GM23338 (cell line): Measurements from ENCODE around the gene SNRNP48. TPM values are rescaled to one million over a fixed set of nuclear protein-coding genes. Genes with fewer than 3 reads are reported as not detected.

Source experiments
- ATAC-seq: fragments of 200-7000 bp; cut with Tn5 transposase; 3 replicates; pipeline ENCODE4 v1.9.1; 2020
- DNase-seq: peaks from one replicate; pipeline ENCODE4 v3.0.0-alpha.2; 2015; ENCODE audit warnings: low spot score
- H2AFZ ChIP-seq: fragments of 200-600 bp; sonication (generic); 2 replicates; pipeline ENCODE4 v1.8.0; 2016; ENCODE audit warnings: antibody characterized with exemption, mild to moderate bottlenecking, moderate library complexity
- H3F3A ChIP-seq: fragments of 200-600 bp; sonication (generic); replicated peaks from 2 replicates; pipeline ENCODE4 v1.8.0; 2017; ENCODE audit warnings: antibody characterized with exemption, mixed run types, low read depth
- H3K27ac ChIP-seq: fragments of 200-600 bp; sonication (generic); 2 replicates; pipeline ENCODE4 v1.6.1; 2016; ENCODE audit warnings: low read depth
- H3K27me3 ChIP-seq: fragments of 200-600 bp; sonication (generic); 2 replicates; pipeline ENCODE4 v1.8.0; 2016; ENCODE audit warnings: mild to moderate bottlenecking, mixed run types, moderate library complexity; ENCODE audit not compliant: insufficient read depth
- H3K36me3 ChIP-seq: fragments of 200-600 bp; sonication (generic); 2 replicates; pipeline ENCODE4 v1.8.0; 2016; ENCODE audit warnings: mild to moderate bottlenecking; ENCODE audit not compliant: insufficient read depth
- H3K4me1 ChIP-seq: fragments of 200-600 bp; sonication (generic); 2 replicates; pipeline ENCODE4 v1.8.0; 2016; ENCODE audit warnings: mild to moderate bottlenecking, moderate library complexity; ENCODE audit not compliant: insufficient read depth
- H3K4me2 ChIP-seq: fragments of 200-600 bp; sonication (generic); 2 replicates; pipeline ENCODE4 v1.7.1; 2017; ENCODE audit warnings: mixed run types
- H3K4me3 ChIP-seq: fragments of 200-600 bp; sonication (generic); 2 replicates; pipeline ENCODE4 v1.6.1; 2016; ENCODE audit warnings: mixed run types
- H3K79me2 ChIP-seq: fragments of 200-600 bp; sonication (generic); replicated peaks from 2 replicates; pipeline ENCODE4 v1.8.0; 2017; ENCODE audit warnings: mild to moderate bottlenecking; ENCODE audit not compliant: insufficient read depth
- H3K9me2 ChIP-seq: fragments of 200-600 bp; sonication (generic); 2 replicates; pipeline ENCODE4 v1.8.0; 2017; ENCODE audit not compliant: insufficient read depth
- H4K20me1 ChIP-seq: fragments of 200-600 bp; sonication (generic); replicated peaks from 2 replicates; pipeline ENCODE4 v1.8.0; 2017; ENCODE audit warnings: mild to moderate bottlenecking; ENCODE audit not compliant: insufficient read depth
- H3K27ac Mint-ChIP-seq: 2 replicates; pipeline ENCODE4 v1.8.0; 2020; ENCODE audit warnings: inconsistent platforms, mild to moderate bottlenecking, moderate library complexity, mixed read lengths
- H3K27me3 Mint-ChIP-seq: 3 replicates; pipeline ENCODE4 v1.8.0; 2022; ENCODE audit warnings: low read depth, mild to moderate bottlenecking, moderate library complexity, mixed read lengths, inconsistent platforms; ENCODE audit not compliant: insufficient read depth, poor library complexity
- H3K36me3 Mint-ChIP-seq: 3 replicates; pipeline ENCODE4 v1.8.0; 2021; ENCODE audit warnings: low read depth, mild to moderate bottlenecking, inconsistent platforms, moderate library complexity, mixed read lengths
- H3K4me1 Mint-ChIP-seq: 3 replicates; pipeline ENCODE4 v1.8.0; 2020; ENCODE audit warnings: mild to moderate bottlenecking, inconsistent platforms, mixed read lengths
- H3K4me3 Mint-ChIP-seq: 3 replicates; pipeline ENCODE4 v1.8.0; 2021; ENCODE audit warnings: moderate library complexity, mild to moderate bottlenecking, inconsistent platforms, mixed read lengths
- H3K9me3 Mint-ChIP-seq: 3 replicates; pipeline ENCODE4 v1.8.0; 2020; ENCODE audit warnings: moderate library complexity, mild to moderate bottlenecking, inconsistent platforms, mixed read lengths
- CREB1 ChIP-seq: fragments of 250-450 bp; sonication (Bioruptor Pico); IDR thresholded peaks from 2 replicates; pipeline ENCODE4 v1.5.0; 2020; ENCODE audit warnings: low read depth, mild to moderate bottlenecking, moderate library complexity
- EZH2 ChIP-seq: fragments of 200-600 bp; sonication (generic); IDR thresholded peaks from one replicate; pipeline ENCODE4 v1.8.0; 2017; ENCODE audit warnings: antibody characterized with exemption, mild to moderate bottlenecking, low read depth; ENCODE audit not compliant: unreplicated experiment
- EZH2phosphoT487 ChIP-seq: fragments of 200-600 bp; sonication (generic); IDR thresholded peaks from one replicate; pipeline ENCODE4 v1.8.1; 2018; ENCODE audit warnings: antibody characterized with exemption; ENCODE audit not compliant: unreplicated experiment
- POLR2AphosphoS5 ChIP-seq: IDR thresholded peaks from 2 replicates; pipeline ENCODE4 v1.6.1; 2016; ENCODE audit warnings: antibody characterized with exemption, low read depth
- REST ChIP-seq: IDR thresholded peaks from one replicate; pipeline ENCODE4 v1.6.1; 2018; ENCODE audit warnings: antibody characterized with exemption; ENCODE audit not compliant: unreplicated experiment
- ZNF114 ChIP-seq: fragments of 250-450 bp; sonication (Bioruptor Pico); IDR thresholded peaks from 2 replicates; pipeline ENCODE4 v1.5.0; 2020; ENCODE audit warnings: mild to moderate bottlenecking, moderate library complexity
- ZNF331 ChIP-seq: fragments of 250-450 bp; sonication (Bioruptor Pico); IDR thresholded peaks from 2 replicates; pipeline ENCODE4 v1.5.0; 2020; ENCODE audit warnings: low read depth, mild to moderate bottlenecking, moderate library complexity
- polyA plus RNA-seq: library from polyadenylated mRNA; unstranded; fragments of >200 nt; fragmentation: Nextera tagmentation; extraction: Ambion mirVana; gene quantifications from 2 replicates; pipeline ENCODE4 v1.2.1, GENCODE V29; 2016
- total RNA-seq: library from RNA; depleted of rRNA; stranded (reverse); fragments of >200 nt; shearing (Covaris generic); gene quantifications from 2 replicates; pipeline ENCODE4 v1.2.3, GENCODE V29; 2014

The SNRNP48 gene
- total and polyA plus RNA-seq, 2 experiments from 2014 or later: 17.2 to 23.9 TPM

DNA sequence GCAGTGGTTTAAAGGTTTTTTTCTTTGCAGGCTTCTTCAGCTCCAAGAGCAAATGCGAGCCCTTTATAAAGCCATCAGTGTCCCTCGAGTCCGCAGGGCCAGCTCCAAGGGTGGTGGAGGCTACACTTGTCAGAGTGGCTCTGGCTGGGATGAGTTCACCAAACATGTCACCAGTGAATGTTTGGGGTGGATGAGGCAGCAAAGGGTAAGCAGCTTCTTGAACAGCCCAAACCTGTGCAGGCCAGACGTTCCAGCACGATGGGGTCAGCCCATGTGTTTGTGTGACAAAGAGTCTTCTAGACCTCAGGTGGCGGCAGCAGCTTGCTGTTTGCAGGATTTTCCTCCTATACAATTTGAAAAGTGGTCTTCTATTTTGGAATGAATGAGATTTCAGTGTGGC is 30.8 kb upstream of the SNRNP48 start:
- TF ChIP-seq ZNF331 (CRISPR knock-in tag) (no peak), EZH2phosphoT487 (no peak), EZH2 (no peak), POLR2AphosphoS5 (no peak)
- H3K4me1 ChIP-seq: no peaks in the 10 kb centered on the region
- Mint-ChIP-seq H3K27ac (no peak overlapping the region), H3K4me3 (no peak overlapping the region), H3K4me1 (no peaks in the 10 kb centered on the region), H3K36me3 (peaks cover 36% of the 10 kb centered on the region; the same call in 2 of the 3 replicates), H3K27me3 (no peaks in the 10 kb centered on the region), H3K9me3 (no peaks in the 10 kb centered on the region)
- no peak overlapping the region for H2AFZ ChIP-seq
- no peaks in the 10 kb centered on the region for H3K27me3 ChIP-seq
- no peaks in the 10 kb centered on the region; the same call in 1 of the 2 replicates for H3K79me2 ChIP-seq
- no peaks in the 10 kb centered on the region for H3K9me2 ChIP-seq
- H3K4me2 ChIP-seq: no peak overlapping the region
- no peaks in the 10 kb centered on the region for H3F3A ChIP-seq
- DNase-seq: no peak
- no peak overlapping the region for H3K27ac ChIP-seq
- ATAC-seq: no peak
- H3K4me3 ChIP-seq: no peak overlapping the region
- H3K36me3 ChIP-seq: peaks cover under 1% of the 10 kb centered on the region; the same call in 1 of the 2 replicates
- H4K20me1 ChIP-seq: no peaks in the 10 kb centered on the region; the same call in 1 of the 2 replicates

GRCh38 chr6:7559651-7560385 is 30.2 kb upstream of the SNRNP48 start:
- H3K4me3 ChIP-seq: no peak overlapping the region
- H3K4me1 ChIP-seq: no peaks in the 10 kb centered on the region
- H3K27ac ChIP-seq: no peak overlapping the region
- H2AFZ ChIP-seq: no peak overlapping the region
- no peaks in the 10 kb centered on the region for H3F3A ChIP-seq
- no peaks in the 10 kb centered on the region for H3K9me2 ChIP-seq
- H3K36me3 ChIP-seq: peaks cover 7% of the 10 kb centered on the region
- H3K79me2 ChIP-seq: no peaks in the 10 kb centered on the region
- no peak for ATAC-seq
- no peak for DNase-seq
- Mint-ChIP-seq H3K4me1 (no peaks in the 10 kb centered on the region), H3K27me3 (no peaks in the 10 kb centered on the region), H3K9me3 (no peaks in the 10 kb centered on the region), H3K27ac (no peak overlapping the region), H3K36me3 (peaks cover 38% of the 10 kb centered on the region; the same call in 2 of the 3 replicates), H3K4me3 (no peak overlapping the region)
- H4K20me1 ChIP-seq: no peaks in the 10 kb centered on the region; the same call in 1 of the 2 replicates
- H3K27me3 ChIP-seq: no peaks in the 10 kb centered on the region
- TF ChIP-seq REST: no peak
- no peak for TF ChIP-seq CREB1
- no peak for TF ChIP-seq ZNF114
- no peak for TF ChIP-seq ZNF331 (CRISPR knock-in tag)
- no peak for TF ChIP-seq EZH2
- H3K4me2 ChIP-seq: no peak overlapping the region
